Epithelial cell of proximal tubule (primary cell): ENCODE results near the gene MYMK. TPM values are rescaled to one million over a fixed set of nuclear protein-coding genes. Genes with fewer than 3 reads are reported as not detected.

ENCODE experiments used
- DNase-seq: peaks from one replicate; pipeline ENCODE4 v3.0.0-alpha.2; 2011; ENCODE audit warnings: low read depth
- H3K4me3 ChIP-seq: 2 replicates; pipeline ENCODE4 v1.5.1; 2011; ENCODE audit warnings: low read depth, mild to moderate bottlenecking, low read length
- CTCF ChIP-seq: conservative IDR thresholded peaks from 2 replicates; pipeline ENCODE4 v1.5.1; 2012; ENCODE audit warnings: low read depth, mild to moderate bottlenecking, low read length
- total RNA-seq: library from RNA; depleted of rRNA; stranded (reverse); fragments of >200 nt; gene quantifications from 2 replicates; pipeline ENCODE4 v1.2.3, GENCODE V29; 2015

MYMK gene
- total RNA-seq, 1 donor from 2014 or later: not detected

- no peak for DNase-seq
- no peak for TF ChIP-seq CTCF
- H3K4me3 ChIP-seq: no peak overlapping the region
Observed at GRCh38 chr9:133493845-133494540, 30.8 kb downstream of the MYMK start.

GRCh38 chr9:133493428-133493827, 31.3 kb downstream of the MYMK start:
- H3K4me3 ChIP-seq: no peak overlapping the region
- no peak for TF ChIP-seq CTCF
- DNase-seq: no peak

- no peak overlapping the region for H3K4me3 ChIP-seq
- DNase-seq: no peak
Observed at GRCh38 chr9:133492061-133493021, 32.4 kb downstream of the MYMK start.

GRCh38 chr9:133491656-133491925, 33.2 kb downstream of the MYMK start:
- no peak for TF ChIP-seq CTCF
- DNase-seq: no peak
- H3K4me3 ChIP-seq: no peak overlapping the region

More at GRCh38 chr9:133492061-133493021, 32.4 kb downstream of the MYMK start:
- TF ChIP-seq CTCF: no peak

GRCh38 chr9:133490865-133491655, 33.7 kb downstream of the MYMK start:
- H3K4me3 ChIP-seq: no peak overlapping the region
- no peak for DNase-seq

More at GRCh38 chr9:133490865-133491655, 33.7 kb downstream of the MYMK start:
- no peak for TF ChIP-seq CTCF
